Endothelial cell of hepatic sinusoid (primary cell): Measurements from ENCODE around the gene EHD4.

Source experiments
- in situ Hi-C: cut with HindIII; loops from 2 replicates; pipeline ENCODE4 v1.10.0; 2017; ENCODE audit warnings: low sequenced_read_pairs

Gene EHD4

GRCh38 chr15:41900526-41901380 lies 71.6 kb downstream of the EHD4 start:
- in situ Hi-C loops, result no loop called here

GRCh38 chr15:41899854-41900442 lies 72.4 kb downstream of the EHD4 start:
- in situ Hi-C loops, result no loop called here

- in situ Hi-C loops, result no loop called here
Observed at GRCh38 chr15:41897363-41897799, 75.0 kb downstream of the EHD4 start.

- in situ Hi-C loops, result no loop called here
Observed at GRCh38 chr15:41896566-41896965, 75.8 kb downstream of the EHD4 start.

- in situ Hi-C loops, result no loop called here
Observed at GRCh38 chr15:41895957-41896356, 76.4 kb downstream of the EHD4 start.

GRCh38 chr15:41895491-41895890 lies 76.9 kb downstream of the EHD4 start:
- in situ Hi-C loops, result no loop called here

GRCh38 chr15:41894791-41895463 lies 77.4 kb downstream of the EHD4 start:
- in situ Hi-C loops, result loop anchor here (5.0 kb wide), 1 partner anchor 77 kb away; the partner anchor contains the start of gene EHD4

GRCh38 chr15:41894251-41894790 lies 78.0 kb downstream of the EHD4 start:
- in situ Hi-C loops, result loop anchor here (5.0 kb wide), 1 partner anchor 78 kb away; the partner anchor contains the start of gene EHD4

GRCh38 chr15:41893422-41894250 lies 78.7 kb downstream of the EHD4 start, which contains the start of gene SPTBN5:
SPTBN5 (minus strand) TSS chr15:41894053; CDS start chr15:41893497, 556 bp downstream.
- in situ Hi-C loops, result loop anchor here (5.0 kb wide), 1 partner anchor 79 kb away; the partner anchor contains the start of gene EHD4

- in situ Hi-C loops, result loop anchor here (5.0 kb wide), 1 partner anchor 79 kb away; the partner anchor contains the start of gene EHD4
Observed at GRCh38 chr15:41892621-41893421, 79.5 kb downstream of the EHD4 start.

GRCh38 chr15:41891946-41892345 lies 80.4 kb downstream of the EHD4 start:
- in situ Hi-C loops, result loop anchor here (5.0 kb wide), 1 partner anchor 80 kb away; the partner anchor contains the start of gene EHD4

- in situ Hi-C loops, result loop anchor here (5.0 kb wide), 1 partner anchor 81 kb away; the partner anchor contains the start of gene EHD4
Observed at GRCh38 chr15:41891226-41891625, 81.1 kb downstream of the EHD4 start.

GRCh38 chr15:41890050-41890690 lies 82.2 kb downstream of the EHD4 start:
- in situ Hi-C loops, result loop anchor here (5.0 kb wide), 1 partner anchor 82 kb away; the partner anchor contains the start of gene EHD4

- in situ Hi-C loops, result no loop called here
Observed at GRCh38 chr15:41888662-41889253, 83.6 kb downstream of the EHD4 start.

GRCh38 chr15:41887893-41888292 lies 84.5 kb downstream of the EHD4 start:
- in situ Hi-C loops, result no loop called here

- in situ Hi-C loops, result no loop called here
Observed at GRCh38 chr15:41887161-41887560, 85.2 kb downstream of the EHD4 start.

GRCh38 chr15:41886741-41887140 lies 85.6 kb downstream of the EHD4 start:
- in situ Hi-C loops, result no loop called here

- in situ Hi-C loops, result no loop called here
Observed at GRCh38 chr15:41885841-41886240, 86.5 kb downstream of the EHD4 start.
